Kidney (tissue), 14 donors: Measurements from ENCODE around the gene MSI2. TPM values are rescaled to one million over a fixed set of nuclear protein-coding genes. Genes with fewer than 3 reads are reported as not detected.

Experiments used
- DNase-seq, 5 donors: peaks; one replicate each; pipeline ENCODE4 v3.0.0-alpha.2; 2013 to 2020
- FAIRE-seq: peaks from 2 replicates; lab custom pipeline; 2012; peaks lifted over from hg19 to GRCh38; lab: Jason Lieb, UNC
- H3K27ac ChIP-seq, 2 donors: one replicate each; pipeline ENCODE4 v1.7.0; 2013; ENCODE audit warnings: low read depth in 2 of 2, low read length in 2 of 2, inconsistent platforms in 1 of 2
- H3K27me3 ChIP-seq: one replicate; pipeline ENCODE4 v1.7.1; 2013; ENCODE audit warnings: low read length, inconsistent platforms; ENCODE audit not compliant: control insufficient read depth, insufficient read depth
- H3K36me3 ChIP-seq, 3 donors: one replicate each; pipeline versions ENCODE4 v1.7.0 to v1.7.1; 2013; ENCODE audit warnings: low read length in 3 of 3, control low read depth in 1 of 3, inconsistent platforms in 1 of 3; ENCODE audit not compliant: insufficient read depth in 3 of 3, control insufficient read depth in 2 of 3
- H3K4me1 ChIP-seq, 3 donors: one replicate each; pipeline versions ENCODE4 v1.7.0 to v1.7.1; 2013; ENCODE audit warnings: low read length in 3 of 3, inconsistent platforms in 1 of 3, low read depth in 1 of 3; ENCODE audit not compliant: control insufficient read depth in 2 of 3, insufficient read depth in 2 of 3
- H3K4me3 ChIP-seq, 3 donors: one replicate each; pipeline versions ENCODE4 v1.7.0 to v1.8.1; 2013; ENCODE audit warnings: low read length in 3 of 3, control low read depth in 1 of 3, inconsistent platforms in 1 of 3
- H3K9ac ChIP-seq, 3 donors: one replicate each; pipeline versions ENCODE4 v1.7.0 to v1.7.1; 2013; ENCODE audit warnings: low read length in 3 of 3, control low read depth in 1 of 3, inconsistent platforms in 1 of 3
- H3K9me3 ChIP-seq, 3 donors: one replicate each; pipeline versions ENCODE4 v1.7.0 to v1.7.1; 2013; ENCODE audit warnings: low read length in 3 of 3, control low read depth in 1 of 3, inconsistent platforms in 1 of 3; ENCODE audit not compliant: control insufficient read depth in 2 of 3, insufficient read depth in 1 of 3
- CTCF ChIP-seq: IDR thresholded peaks from 3 replicates; pipeline ENCODE4 v1.5.1; 2012; ENCODE audit warnings: mild to moderate bottlenecking, moderate library complexity, borderline replicate concordance; ENCODE audit not compliant: insufficient read depth; ENCODE audit errors: extremely low read depth
- intact Hi-C: fragments of 100-400 bp; cut with DNase I; formaldehyde crosslinking; loops from one replicate; pipeline ENCODE4 v1.11.1; 2022
- polyA plus RNA-seq: library from polyadenylated mRNA; stranded (reverse); fragments of 350-450 nt; fragmentation: Illumina TruSeq; extraction: RNeasy Lipid Tissue Mini Kit (QIAGEN cat#74804); gene quantifications from one replicate; pipeline ENCODE4 v1.2.3, GENCODE V29; 2014; ENCODE audit warnings: low read depth, low replicate concordance; ENCODE audit not compliant: insufficient read depth
- total RNA-seq: library from RNA; stranded (reverse); fragmentation: NEBNext Ultra II Directional; extraction: Animal tissue kit (Norgen Biotek cat#: 25700); gene quantifications from one replicate; pipeline ENCODE4 v1.2.1, GENCODE V29; 2021
- donor health status: control.
- donor health status: control.
- donor health status: control.
- donor health status: control.
- donor health status: control.
- donor health status: DM: yes; HTN: yes; CAD: no.
- donor health status: Normal renal cell carcinoma (clear cell type).

MSI2 gene
- total and polyA plus RNA-seq, 2 donors from 2014 or later, result 69.2 to 151 TPM

GRCh38 chr17:57502022-57502421, 245.7 kb downstream of the MSI2 start:
- Histone ChIP-seq H3K4me1 (peaks cover 4 to 20% (median 14%) of the 10 kb centered on the region in 3 donors), H3K27me3 (no peaks in the 10 kb centered on the region), H3K4me3 (no peak overlapping the region), H3K9me3 (no peaks in the 10 kb centered on the region), H3K36me3 (no peaks in the 10 kb centered on the region), H3K27ac (no peak overlapping the region), H3K9ac (no peak overlapping the region)
- DNase-seq (no peak), FAIRE-seq (no peak)
- no peak for TF ChIP-seq CTCF
- intact Hi-C loops, result no loop called here

- TF ChIP-seq CTCF, result no peak
- H3K9me3 ChIP-seq, result no peaks in the 10 kb centered on the region
- no peak overlapping the region for H3K4me3 ChIP-seq
- no peaks in the 10 kb centered on the region for H3K27me3 ChIP-seq
- no peak overlapping the region for H3K9ac ChIP-seq
- no peaks in the 10 kb centered on the region for H3K36me3 ChIP-seq
- H3K27ac ChIP-seq, result no peak overlapping the region
- DNase-seq, result no peak
- peaks cover 6 to 16% (median 14%) of the 10 kb centered on the region in 3 donors for H3K4me1 ChIP-seq
- FAIRE-seq, result no peak
- intact Hi-C loops, result no loop called here
Observed at GRCh38 chr17:57502811-57503241, 246.5 kb downstream of the MSI2 start.

- FAIRE-seq (no peak), DNase-seq (peak in 1 of 5 donors; percentile 28)
- H3K36me3 ChIP-seq, result no peaks in the 10 kb centered on the region
- peaks cover 9 to 16% (median 10%) of the 10 kb centered on the region in 3 donors for H3K4me1 ChIP-seq
- no peak overlapping the region for H3K9ac ChIP-seq
- H3K9me3 ChIP-seq, result no peaks in the 10 kb centered on the region
- no peaks in the 10 kb centered on the region for H3K27me3 ChIP-seq
- no peak overlapping the region for H3K4me3 ChIP-seq
- H3K27ac ChIP-seq, result no peak overlapping the region
- no peak for TF ChIP-seq CTCF
- intact Hi-C loops, result no loop called here
Observed at GRCh38 chr17:57504208-57504607, 247.9 kb downstream of the MSI2 start.
